HL-60/S4 (cell line): Measurements from ENCODE around the gene HSPA1L.

Experiments
- in situ Hi-C: fragments of 300-500 bp; cut with MboI; formaldehyde crosslinking; loops from 2 replicates; pipeline ENCODE4 v1.14.3; 2022; ENCODE audit warnings: low sequenced_read_pairs

The HSPA1L gene

DNA sequence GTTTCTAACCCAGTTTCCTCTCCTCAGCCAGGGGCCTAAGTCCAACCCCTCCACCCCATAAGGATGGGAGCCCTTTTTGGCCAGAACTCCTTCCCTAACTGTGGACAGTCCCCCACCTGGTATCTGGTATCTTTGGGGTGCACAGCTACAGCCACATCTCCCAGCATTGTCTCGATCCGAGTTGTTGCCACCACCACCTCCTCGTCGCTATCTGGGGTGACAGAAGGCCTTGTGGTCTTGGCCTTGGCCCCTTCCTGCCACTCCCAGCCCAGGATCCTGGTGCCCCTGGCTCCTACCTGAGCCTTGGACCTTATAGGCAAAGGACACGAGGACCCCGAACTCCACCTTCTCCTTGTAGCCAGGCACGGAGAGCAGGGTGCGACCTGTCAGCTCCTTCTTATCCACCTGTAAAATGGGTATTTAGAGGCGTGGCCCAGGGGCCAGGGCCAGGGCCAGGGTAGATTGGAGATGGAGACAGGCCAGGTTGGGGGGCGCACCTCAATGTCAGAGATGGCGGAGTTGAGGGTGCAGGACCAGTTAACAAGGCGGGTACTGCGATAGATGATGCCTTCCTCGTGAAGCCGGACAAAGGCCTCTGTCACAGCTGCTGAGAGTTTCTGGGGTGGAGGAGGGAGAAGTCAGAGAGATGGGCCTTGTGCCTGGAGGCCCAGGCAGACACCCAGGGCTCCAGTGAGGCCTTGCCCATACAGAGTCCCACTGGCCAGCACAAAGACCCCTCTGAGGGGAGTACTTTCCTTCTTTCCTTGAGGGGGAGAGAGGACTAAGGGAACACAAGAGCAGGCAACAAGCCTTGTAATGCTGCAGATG lies 30.8 kb downstream of the HSPA1L start:
- in situ Hi-C loops = no loop called here

DNA sequence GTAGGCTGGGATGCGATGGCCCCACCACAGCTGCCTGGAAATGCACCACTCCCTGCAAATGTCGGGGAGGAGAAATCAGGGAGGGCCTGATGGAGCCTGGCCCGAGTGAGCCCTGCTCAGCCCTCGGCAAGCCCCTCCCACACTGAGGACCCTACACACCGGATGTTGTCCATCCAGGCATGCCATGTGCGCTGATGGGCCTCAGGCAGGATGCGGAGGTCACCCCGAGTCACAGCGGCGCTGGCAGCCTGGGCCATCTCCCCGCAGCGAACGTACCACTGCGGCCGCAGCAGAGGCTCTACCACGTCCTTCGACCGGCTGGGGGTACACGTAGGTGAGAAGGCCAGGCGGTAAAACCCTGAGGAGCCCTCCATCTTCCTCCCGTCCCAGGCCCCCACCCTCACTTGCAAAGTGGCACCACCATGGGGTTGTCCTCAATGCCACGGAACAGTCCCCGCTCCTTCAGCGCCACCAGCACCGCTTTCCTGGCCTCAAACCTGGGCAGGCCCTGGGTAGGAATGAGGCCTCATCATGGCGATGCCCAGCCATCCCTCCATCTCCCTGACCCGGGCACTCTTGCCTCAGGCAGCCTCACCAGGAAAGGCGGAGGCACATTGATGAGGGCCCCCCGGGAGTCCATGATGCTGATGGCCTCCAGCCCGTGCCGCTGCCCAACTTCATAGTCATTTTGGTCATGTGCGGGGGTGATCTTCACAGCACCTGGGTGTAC lies 32.8 kb downstream of the HSPA1L start:
- in situ Hi-C loops = no loop called here

DNA sequence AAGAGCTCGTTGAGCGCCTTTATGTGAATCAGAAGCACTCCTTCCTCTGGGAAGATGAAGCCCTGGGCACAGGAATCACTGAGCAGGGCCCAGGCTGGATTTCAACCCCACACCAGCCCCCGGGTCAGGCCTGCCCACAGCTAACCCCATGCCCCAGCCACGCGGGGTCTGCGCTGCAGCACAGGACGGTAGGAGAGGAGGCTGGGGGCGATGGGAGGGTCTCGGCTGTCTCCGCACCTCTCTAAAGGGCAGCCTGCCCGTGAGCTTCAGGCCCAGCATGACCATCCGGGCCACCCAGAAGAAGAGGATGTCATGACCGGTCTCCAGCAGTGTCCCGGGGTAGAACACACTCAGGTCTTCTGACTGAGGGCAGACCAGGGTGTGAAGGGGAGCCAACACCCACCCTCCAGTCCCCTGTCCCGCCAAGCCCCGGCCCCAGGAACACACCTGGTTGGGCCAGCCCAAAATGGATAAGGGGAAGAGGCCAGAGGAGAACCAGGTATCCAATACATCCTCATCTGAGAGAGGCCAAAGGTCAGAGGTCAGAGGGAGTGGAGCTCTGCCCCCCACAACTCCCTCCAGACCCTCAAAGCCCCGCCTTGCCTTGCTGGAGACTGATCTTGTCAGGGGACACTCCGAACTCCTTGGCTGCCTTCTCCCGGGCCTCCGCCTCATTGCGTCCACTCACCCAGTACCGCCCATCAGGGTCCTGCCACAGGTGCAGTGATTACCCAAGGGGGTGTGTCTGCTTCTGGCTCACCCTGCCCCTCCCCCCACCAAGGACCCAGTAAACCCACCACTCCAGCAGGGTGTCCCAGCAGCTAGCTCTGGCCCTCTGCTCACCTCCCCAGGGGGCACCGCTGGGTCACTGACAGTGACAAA lies 33.6 kb downstream of the HSPA1L start:
- in situ Hi-C loops = no loop called here

DNA sequence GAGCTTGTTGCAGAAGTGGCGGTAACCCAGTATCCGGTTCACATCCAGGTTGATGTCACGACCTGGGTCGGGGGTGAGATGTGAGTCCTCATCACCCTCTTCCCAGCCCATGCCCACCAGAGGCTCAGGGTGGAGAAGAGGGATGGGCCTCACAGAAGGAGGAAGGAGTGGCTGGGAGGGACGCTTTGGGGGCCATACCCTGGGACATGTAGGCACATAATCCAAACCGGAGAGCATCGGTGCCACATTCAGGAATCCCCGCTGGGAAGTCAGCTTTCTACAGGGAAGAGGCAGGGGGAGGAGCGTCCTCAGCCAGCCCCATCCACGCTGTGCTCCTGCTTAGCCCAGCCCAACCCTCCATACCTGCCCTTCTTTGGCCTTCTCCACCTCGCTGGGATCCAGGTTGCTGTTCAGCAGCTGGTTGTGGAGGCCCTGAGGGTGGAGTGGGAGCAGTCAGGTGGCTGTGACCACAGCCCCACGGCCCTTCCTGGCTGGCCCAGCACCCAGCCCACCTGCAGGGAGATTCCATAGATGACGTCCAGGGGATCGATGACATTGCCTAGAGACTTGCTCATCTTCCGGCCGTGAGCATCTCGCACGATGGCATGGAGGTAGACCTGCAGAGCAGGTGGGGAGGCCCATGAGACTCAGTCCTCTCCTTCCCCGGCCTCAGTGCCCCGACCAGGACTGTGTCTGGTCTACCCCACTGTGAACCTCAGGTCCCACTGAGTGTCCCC lies 34.4 kb downstream of the HSPA1L start:
- in situ Hi-C loops = no loop called here

DNA sequence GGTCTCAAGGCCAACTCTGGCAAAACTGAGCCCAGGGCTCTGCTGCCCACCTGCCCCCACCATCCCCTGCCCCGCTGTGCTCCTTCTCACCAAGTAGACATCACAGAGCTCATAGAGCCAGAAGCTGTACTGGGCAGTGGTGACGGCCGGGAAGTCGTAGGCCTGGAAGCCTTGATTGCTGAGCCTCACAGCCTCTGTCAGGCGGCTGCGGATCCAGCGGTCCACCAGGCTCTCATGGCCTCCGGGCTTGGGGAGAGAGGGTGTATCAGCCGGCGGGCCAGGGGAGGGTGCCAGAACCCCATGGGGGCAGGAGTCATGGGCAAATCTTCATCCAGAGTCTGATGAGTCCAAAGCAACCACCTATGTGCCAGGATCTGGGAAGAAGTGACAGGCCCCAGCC lies 35.2 kb downstream of the HSPA1L start:
- in situ Hi-C loops = no loop called here

DNA sequence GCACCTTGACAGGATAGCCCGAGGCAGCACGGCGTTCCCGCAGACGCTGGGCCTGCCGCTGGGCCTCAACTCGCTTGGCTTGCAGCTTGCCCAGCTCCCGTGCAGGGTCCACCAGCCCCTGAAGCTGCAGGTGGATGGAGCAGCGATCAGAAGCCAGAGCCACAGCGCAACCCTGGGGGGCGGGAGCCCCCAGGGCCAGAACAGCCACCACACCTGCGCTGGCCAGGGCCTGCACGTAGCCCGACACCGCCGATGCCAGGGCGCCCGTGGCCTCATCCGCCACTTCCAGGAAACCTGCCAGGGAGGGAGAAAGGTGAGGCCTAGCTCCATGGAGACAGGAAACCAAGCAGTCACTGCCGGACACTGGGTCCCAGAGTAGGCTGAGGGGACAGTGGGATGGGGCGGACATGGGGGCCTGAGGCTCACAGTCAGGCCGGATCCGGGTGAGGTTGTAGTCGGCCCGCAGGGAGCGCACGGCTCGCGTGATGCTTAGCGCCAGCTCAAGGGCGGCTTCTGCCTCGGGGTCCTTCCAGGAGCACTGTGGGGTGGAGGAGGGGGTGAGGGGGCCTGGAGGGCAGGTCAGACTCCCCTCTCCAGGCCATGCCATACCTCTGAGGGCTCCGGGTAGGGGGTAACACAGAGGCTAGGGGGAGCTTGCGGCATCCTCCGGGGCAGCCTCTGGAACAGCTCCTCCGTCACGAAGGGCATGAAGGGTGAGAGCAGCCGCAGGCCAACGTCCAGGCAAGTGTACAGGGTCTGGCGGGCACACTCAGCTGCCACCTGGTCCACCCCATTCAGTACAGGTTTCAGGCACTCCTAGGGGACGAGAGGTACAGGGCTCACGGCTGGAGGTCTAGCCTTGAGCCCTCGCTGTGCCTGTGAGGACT lies 35.8 kb downstream of the HSPA1L start:
- in situ Hi-C loops = no loop called here

DNA sequence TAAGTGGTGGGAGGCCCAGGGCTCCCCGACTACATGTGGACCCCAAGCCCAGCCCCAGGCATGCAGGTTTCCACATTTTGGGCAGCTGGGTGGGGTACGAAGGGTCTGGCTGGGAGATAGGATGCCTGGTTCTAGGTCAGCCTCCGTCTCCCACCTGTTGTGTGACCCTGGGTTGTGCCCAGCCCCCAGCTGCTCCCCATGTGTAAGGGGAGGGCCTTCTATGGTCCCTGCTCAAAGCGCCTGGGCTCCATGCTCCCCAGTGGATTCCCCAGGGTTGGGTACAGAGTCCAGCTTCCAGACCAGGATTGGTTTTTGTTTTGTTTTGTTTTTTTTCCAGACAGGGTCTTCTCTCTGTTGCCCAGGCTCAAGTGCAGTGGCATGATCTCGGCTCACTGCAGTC lies 36.9 kb downstream of the HSPA1L start:
- in situ Hi-C loops = no loop called here

DNA sequence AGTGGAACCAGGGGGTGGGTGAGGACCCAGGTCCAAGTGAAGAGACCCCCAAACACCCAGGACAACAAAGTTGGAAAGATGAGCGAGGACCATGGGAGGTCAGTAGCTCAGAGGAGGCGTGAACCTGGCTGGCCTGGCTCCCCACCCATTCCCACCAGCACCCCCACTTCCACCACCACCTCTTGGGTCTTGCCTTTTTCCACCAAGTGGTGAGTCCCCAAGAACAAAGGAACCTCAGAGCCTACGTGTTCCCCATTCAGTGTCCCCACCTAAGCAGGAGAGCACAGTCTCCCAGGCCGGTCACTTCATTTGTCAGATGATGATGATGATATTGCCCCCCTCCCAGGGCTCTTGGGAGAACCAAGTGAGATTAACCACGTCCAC lies 37.4 kb downstream of the HSPA1L start:
- in situ Hi-C loops = no loop called here

DNA sequence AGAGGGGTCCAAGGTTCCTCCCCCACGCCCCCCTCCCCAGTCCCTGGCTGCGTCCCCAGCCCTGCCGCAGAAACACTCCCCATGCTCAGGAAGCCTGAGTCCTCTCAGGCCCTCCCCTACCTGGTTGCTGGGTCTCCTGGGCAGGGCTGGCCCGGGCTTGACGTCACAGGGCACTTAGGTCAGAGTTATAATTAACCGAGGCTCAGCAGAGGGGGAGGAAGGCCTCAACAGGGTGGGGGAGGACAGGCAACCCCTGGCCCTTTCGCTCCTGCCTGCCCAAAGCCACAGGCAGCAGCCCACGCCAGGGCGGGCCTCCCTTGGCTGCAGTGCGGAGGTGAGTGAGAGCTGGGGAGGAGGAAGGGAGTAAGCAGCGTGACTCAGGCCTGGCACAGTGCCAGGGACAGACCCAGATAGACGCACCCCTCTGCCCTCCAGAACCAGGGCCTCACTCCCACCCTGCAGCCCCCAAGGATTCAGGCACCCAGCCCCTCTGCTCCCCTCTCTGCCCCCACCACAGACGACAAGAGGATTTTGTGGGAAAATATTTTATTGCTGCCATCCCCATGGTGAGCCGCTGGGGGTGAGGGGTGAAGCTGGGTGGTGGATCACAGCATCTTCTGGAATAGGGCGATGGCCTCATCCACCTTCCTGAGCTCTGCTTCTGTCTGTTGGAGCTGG lies 38.0 kb downstream of the HSPA1L start, which contains the start of gene VWA7:
Gene VWA7, minus strand, starts transcription at position 340 of the 678 bp plus-strand sequence. CDS start 549 bp downstream, outside the sequence.
- in situ Hi-C loops = no loop called here

DNA sequence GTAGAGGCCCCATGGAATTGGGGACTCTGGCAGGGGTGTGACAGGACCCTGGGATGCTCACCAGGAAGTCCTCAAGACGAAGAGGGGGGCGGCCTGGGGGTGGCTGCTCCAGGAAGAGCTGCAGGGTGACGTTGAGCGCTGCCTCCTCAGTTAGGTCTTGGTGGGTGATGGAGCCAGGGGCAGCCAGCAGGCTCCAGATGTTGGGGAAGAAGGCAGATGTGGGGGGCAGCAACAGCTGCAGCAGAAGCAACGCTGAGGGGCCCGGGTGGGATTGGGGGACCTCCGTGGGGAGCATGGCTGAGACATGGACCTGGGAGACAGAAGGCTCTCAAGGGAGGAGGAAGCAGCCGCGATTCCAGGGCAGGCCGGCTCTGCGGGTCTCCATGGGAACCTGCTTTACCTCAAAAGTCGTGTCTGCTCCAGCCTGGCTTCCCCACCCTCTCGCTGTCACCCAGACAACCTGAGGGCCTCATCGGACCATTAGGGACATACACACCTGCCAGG lies 38.5 kb downstream of the HSPA1L start:
- in situ Hi-C loops = no loop called here

DNA sequence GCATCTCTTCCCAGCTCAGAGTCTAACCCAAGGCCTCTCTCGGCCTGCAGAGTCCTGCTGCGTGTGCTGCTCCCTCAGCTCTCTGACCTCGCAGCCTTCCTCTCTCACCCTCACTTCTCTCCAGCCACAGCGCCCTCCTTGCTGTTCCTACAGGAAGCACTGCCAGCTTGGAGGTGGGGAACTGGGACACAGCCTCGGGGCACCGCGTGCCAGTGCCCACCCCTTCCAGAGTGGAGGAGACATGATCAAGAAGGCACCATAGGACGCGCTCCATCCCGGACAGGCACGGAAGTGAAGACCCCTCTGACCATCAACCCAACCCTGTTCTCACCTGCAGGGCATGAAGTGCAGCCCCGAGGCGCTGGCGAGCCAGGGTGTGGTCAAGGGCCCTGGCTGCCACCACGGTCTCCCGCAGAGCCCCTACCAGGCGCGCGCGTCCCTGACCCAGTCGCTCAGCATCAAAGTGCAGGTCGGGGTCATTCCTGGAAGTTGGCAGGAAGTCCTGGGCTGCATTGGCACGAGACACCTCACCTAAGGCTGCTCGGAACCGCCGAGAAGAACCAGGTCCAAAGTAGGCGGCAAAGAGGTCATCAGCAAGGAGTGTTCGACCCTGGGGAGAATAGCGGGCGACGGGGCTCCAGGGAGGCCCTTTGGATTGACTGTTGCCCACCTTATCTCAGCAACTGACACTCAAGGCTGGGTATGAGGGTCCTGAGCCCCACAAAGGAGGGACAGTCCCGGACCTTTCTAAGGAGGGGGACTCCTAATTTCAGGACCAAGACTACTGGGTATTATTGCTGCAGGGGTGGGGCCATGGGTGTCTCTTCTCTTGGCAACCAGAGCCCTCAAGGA lies 39.2 kb downstream of the HSPA1L start:
- in situ Hi-C loops = no loop called here

DNA sequence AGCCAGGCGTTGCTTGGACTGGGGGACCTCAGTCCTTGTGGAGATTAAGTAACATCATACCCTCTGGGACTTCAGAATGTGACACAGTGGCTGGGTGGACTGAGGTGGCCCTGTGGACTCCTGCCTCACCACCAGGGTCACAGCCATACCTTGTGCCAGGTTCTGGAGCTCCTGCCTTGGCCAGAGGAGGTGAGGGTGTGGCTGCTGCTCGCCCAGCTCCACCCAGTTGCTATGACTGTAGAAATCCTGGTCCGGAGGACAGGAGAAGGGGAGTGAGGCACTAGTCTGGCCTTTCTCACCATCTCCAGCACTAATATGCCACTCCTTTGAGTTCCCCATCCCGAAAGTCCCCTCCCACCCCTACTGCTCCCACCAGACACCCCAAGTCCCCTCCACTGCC lies 39.9 kb downstream of the HSPA1L start:
- in situ Hi-C loops = no loop called here

DNA sequence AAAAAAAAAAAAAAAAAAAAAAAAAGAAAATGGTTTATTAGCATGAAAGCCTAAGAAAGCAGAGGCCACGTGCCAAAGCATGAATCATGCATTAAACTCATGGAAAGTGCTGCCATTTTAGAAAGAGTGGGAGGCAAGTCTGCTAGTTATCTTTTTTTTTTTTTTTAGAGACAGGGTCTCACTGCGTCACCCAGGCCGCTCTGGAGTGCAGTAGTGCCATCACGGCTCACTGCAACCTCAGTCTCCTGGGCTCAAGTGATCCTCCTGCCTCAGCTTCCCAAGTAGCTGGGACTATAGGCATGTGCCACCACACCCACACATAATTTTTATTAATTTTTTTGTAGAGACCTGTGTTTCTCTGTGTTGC lies 43.1 kb downstream of the HSPA1L start:
- in situ Hi-C loops = no loop called here

DNA sequence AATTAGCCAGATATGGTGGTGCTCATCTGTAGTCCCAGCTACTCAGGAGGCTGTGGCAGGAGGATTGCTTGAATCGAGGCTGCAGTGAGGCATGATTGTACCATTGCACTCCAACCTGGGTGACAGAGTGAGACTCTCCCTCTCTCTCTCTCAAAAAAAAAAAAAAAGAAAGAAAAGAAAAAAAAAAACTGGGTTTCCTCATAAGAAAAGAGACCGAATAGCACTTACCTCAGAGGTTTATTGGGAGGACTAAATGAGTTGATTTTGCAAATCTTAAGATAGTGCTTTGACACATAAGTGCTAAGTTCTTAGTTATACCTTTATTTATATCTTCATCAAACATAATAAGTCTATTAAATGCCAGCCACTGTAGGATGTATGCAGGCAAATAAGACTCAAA lies 44.2 kb downstream of the HSPA1L start:
- in situ Hi-C loops = no loop called here

DNA sequence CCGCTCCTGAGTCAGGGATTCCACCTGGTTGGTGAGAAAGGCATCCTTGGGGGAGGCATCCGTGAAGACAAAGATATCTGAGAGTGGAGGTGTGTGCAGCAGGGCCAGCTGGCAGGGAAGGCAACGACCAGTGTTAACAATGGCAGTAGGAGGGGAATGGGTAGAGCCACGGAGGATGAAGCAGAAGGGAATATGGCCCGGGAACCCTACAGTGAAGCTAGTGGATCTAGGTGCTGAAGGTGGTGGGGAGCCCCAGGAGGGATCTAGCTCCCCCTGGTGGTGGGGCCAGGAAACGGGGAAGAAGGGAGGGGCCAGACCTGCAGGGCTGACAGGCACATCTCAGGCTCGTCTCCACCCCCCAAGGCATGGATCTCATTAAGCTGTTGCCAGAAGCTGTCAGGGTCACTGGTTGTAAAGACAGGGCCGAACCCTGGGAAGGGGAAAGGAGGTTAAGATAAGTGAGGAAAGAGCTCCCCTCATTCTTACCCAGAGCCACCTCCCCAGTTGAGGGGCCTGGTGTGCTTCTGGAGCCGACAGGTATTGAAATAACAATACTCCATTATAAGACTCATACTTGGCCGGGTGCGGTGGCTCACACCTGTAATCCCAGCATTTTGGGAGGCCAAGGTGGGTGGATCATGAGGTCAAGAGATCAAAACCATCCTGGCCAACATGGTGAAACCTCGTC lies 45.3 kb downstream of the HSPA1L start:
- in situ Hi-C loops = no loop called here

DNA sequence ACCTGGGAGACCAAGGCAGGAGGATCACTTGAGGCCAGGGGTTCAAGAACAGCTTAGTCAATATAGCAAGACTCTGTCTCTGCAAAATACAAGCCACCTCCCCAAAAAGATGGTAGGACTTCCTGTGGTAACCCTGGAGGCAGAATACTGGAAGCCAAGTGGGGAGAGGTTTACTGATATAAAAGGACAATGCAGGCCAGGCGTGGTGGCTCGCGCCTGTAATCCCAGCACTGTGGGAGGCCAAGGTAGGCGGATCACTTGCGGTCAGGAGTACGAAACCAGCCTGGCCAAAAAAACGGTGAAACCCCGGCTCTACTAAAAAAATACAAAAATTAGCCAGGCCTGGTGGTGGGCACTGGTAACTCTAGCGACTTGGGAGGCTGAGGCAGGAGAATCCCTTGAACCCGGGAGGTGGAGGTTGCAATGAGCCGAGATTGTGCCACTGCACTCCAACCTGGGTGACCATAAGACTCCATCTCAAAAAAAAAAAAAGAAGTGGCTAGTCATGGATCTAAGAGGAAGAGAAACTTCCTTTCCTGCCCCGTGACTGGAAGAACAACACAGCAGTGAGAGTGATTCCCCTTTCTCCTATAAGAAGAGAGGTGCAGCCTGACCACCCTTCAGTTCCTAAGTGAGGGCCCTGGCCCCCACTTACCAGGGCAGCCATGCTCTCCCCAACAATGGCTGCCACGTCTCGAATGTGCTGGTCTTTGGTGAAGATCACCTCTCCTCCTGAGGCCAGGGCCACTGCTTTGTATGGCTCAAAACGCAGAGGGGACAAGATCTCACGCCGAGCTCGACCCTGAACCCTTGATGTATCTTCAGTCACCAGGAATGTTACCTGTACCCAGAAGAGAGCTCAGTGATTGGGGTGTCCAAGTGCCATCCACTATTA lies 46.5 kb downstream of the HSPA1L start:
- in situ Hi-C loops = no loop called here
